ENCODE data around the gene ANKRD40CL. TPM values are rescaled to one million over a fixed set of nuclear protein-coding genes. Genes with fewer than 3 reads are reported as not detected.

Gene ANKRD40CL
- total RNA-seq, 1 experiment from 2014 or later, result not detected

GRCh38 chr17:50803676-50804075 is 36.4 kb upstream of the ANKRD40CL start:
- no peak for DNase-seq (ENCODE audit: low spot score)
- H3K4me1 Mint-ChIP-seq, result peaks cover 7% of the 10 kb centered on the region
- TF ChIP-seq, protein P1, sequence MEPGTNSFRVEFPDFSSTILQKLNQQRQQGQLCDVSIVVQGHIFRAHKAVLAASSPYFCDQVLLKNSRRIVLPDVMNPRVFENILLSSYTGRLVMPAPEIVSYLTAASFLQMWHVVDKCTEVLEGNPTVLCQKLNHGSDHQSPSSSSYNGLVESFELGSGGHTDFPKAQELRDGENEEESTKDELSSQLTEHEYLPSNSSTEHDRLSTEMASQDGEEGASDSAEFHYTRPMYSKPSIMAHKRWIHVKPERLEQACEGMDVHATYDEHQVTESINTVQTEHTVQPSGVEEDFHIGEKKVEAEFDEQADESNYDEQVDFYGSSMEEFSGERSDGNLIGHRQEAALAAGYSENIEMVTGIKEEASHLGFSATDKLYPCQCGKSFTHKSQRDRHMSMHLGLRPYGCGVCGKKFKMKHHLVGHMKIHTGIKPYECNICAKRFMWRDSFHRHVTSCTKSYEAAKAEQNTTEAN (CRISPR knock-in tag; IDR thresholded peaks at IDR 0.05), result no peak
- TF ChIP-seq OVOL2 (CRISPR knock-in tag; IDR thresholded peaks at IDR 0.05; ENCODE audit: borderline replicate concordance) (no peak), ZNF281 (CRISPR knock-in tag; IDR thresholded peaks at IDR 0.05) (no peak), RELA (CRISPR knock-in tag; IDR thresholded peaks at IDR 0.05; ENCODE audit: borderline replicate concordance) (no peak), JUN (CRISPR knock-in tag; IDR thresholded peaks at IDR 0.05) (no peak), ZNF232 (CRISPR knock-in tag; IDR thresholded peaks at IDR 0.05) (no peak), ZNF263 (CRISPR knock-in tag; IDR thresholded peaks at IDR 0.05; ENCODE audit: low read depth) (no peak), SOX15 (CRISPR knock-in tag; IDR thresholded peaks at IDR 0.05) (no peak), USF1 (CRISPR knock-in tag; IDR thresholded peaks at IDR 0.05) (no peak), NFE2L1 (CRISPR knock-in tag; IDR thresholded peaks at IDR 0.05) (no peak)
- H3K9me3 Mint-ChIP-seq, result no peaks in the 10 kb centered on the region
- no peaks in the 10 kb centered on the region for H3K27me3 Mint-ChIP-seq (ENCODE audit: low read depth)
- POLR2A ChIA-PET, result no interaction called here
- CTCF ChIA-PET, result interaction anchor here (0.9 to 2.1 kb wide), 3 partner anchors 20 to 127 kb away, joined by 4 to 28 read pairs (median 4); no protein-coding TSS in a partner anchor
- ATAC-seq, result no peak
- no peaks in the 10 kb centered on the region for H3K36me3 Mint-ChIP-seq
- H3K27ac Mint-ChIP-seq, result no peak overlapping the region; the same call in 1 of the 2 replicates
- H3K4me3 Mint-ChIP-seq, result no peak overlapping the region

DNA sequence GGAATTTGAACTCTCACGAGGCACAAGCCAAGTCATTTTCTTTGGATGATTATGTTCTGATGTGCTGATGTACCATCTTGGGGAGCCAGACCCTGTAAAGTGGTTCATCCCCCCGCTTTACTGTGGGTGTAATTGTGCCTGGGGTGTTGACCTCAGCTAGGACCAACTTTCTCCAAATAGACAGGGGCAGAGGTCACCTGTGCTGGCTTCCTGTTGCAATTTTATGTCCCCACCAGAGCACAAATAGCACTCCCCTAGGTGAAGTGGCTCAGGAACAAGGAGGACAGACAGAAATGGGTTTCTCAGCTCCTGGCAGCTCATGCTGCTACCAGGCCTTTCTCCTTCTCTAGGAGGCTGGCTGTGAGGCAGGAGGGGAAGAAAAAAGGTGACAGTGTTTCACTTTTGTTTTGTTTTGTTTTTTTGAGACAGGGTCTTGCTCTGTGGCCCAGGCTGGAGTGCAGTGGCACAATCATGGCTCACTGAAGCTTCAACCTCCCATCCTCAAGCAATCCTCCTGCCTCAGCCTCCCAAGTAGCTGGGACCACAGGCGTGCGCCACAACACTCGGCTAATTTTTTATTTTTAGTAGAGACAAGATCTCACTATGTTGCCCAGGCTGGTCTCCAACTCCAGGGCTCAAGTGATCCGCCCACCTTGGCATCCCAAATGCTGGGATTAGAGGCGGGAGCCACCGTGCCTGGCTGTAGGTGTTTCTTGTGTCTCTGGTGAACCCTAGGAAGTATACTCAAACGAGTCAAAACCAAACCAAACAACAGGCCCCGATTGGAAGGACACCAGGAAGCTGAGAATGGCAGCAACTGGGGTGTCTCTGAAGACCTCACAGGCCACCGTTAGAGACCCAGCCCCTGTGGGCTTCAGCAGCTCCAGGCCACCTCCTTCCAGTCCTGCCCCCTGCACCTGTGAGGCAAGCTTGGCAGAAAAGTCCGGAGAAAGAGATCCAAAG is 35.6 kb upstream of the ANKRD40CL start:
- CTCF ChIA-PET, result interaction anchor here (0.5 to 2.2 kb wide), 5 partner anchors 20 to 154 kb away, joined by 3 to 28 read pairs (median 4); no protein-coding TSS in a partner anchor
- no peak overlapping the region for H3K4me3 Mint-ChIP-seq
- peaks cover 12% of the 10 kb centered on the region for H3K4me1 Mint-ChIP-seq
- no peaks in the 10 kb centered on the region for H3K27me3 Mint-ChIP-seq (ENCODE audit: low read depth)
- ATAC-seq (no peak), DNase-seq (ENCODE audit: low spot score) (no peak)
- no peak overlapping the region for H3K27ac Mint-ChIP-seq
- H3K9me3 Mint-ChIP-seq, result no peaks in the 10 kb centered on the region
- TF ChIP-seq ZNF121 (CRISPR knock-in tag; IDR thresholded peaks at IDR 0.05), result peak; percentile 56; the same call in 1 of the 2 replicates
- TF ChIP-seq SMAD3 (CRISPR knock-in tag; IDR thresholded peaks at IDR 0.05; ENCODE audit: borderline replicate concordance), result no peak
- no peak for TF ChIP-seq NFE2L1 (CRISPR knock-in tag; IDR thresholded peaks at IDR 0.05)
- POLR2A ChIA-PET, result interaction anchor here (0.5 kb wide), 1 partner anchor 134 kb away, joined by 4 read pairs; no protein-coding TSS in a partner anchor
- no peaks in the 10 kb centered on the region for H3K36me3 Mint-ChIP-seq

DNA sequence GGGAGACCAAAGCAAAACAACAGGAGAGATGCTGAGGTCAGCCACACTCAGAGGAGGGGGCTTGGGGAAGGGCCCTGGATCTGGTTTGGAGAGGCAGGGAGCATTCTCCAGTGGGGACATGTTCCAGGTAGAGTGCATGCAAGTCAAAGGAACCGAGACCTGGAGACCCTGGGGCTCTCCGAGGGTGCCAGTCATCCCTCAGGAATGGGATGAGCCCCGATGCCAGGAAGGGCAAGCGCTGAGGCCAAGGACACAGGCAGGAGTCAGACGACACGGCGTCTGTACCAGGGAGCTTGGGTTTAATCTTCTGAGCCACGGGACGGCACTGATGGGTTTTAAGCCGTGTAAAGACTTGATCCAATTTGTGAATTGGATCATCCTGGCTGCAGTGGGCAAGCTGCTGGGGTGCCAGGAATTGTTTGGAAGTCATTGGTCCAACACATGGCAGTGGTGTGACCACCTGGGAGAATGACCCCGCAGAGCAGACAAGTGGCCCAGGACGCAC is 32.9 kb upstream of the ANKRD40CL start:
- POLR2A ChIA-PET, result no interaction called here
- Mint-ChIP-seq H3K27ac (no peak overlapping the region), H3K4me3 (no peak overlapping the region), H3K27me3 (ENCODE audit: low read depth) (no peaks in the 10 kb centered on the region), H3K9me3 (no peaks in the 10 kb centered on the region), H3K36me3 (no peaks in the 10 kb centered on the region), H3K4me1 (peaks cover 18% of the 10 kb centered on the region)
- ATAC-seq (no peak), DNase-seq (ENCODE audit: low spot score) (no peak)
- CTCF ChIA-PET, result interaction anchor here (1.0 to 2.2 kb wide), 2 partner anchors 17 to 42 kb away, joined by 6 to 7 read pairs; no protein-coding TSS in a partner anchor
- TF ChIP-seq ESRRA (CRISPR knock-in tag; IDR thresholded peaks at IDR 0.05; ENCODE audit: borderline replicate concordance) (no peak), ZNF317 (CRISPR knock-in tag; IDR thresholded peaks at IDR 0.05; ENCODE audit: borderline replicate concordance, low read depth) (no peak), KAT7 (CRISPR knock-in tag; IDR thresholded peaks at IDR 0.05; ENCODE audit: borderline replicate concordance) (no peak), OVOL2 (CRISPR knock-in tag; IDR thresholded peaks at IDR 0.05; ENCODE audit: borderline replicate concordance) (no peak), NFYB (CRISPR knock-in tag; conservative IDR thresholded peaks at IDR 0.05; ENCODE audit: low read depth) (no peak), ZNF671 (CRISPR knock-in tag; IDR thresholded peaks at IDR 0.05) (no peak), ZNF121 (CRISPR knock-in tag; IDR thresholded peaks at IDR 0.05) (no peak)
- TF ChIP-seq, protein P2, sequence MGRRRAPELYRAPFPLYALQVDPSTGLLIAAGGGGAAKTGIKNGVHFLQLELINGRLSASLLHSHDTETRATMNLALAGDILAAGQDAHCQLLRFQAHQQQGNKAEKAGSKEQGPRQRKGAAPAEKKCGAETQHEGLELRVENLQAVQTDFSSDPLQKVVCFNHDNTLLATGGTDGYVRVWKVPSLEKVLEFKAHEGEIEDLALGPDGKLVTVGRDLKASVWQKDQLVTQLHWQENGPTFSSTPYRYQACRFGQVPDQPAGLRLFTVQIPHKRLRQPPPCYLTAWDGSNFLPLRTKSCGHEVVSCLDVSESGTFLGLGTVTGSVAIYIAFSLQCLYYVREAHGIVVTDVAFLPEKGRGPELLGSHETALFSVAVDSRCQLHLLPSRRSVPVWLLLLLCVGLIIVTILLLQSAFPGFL (CRISPR knock-in tag; IDR thresholded peaks at IDR 0.05; ENCODE audit: borderline replicate concordance), result no peak
- TF ChIP-seq, protein P3, sequence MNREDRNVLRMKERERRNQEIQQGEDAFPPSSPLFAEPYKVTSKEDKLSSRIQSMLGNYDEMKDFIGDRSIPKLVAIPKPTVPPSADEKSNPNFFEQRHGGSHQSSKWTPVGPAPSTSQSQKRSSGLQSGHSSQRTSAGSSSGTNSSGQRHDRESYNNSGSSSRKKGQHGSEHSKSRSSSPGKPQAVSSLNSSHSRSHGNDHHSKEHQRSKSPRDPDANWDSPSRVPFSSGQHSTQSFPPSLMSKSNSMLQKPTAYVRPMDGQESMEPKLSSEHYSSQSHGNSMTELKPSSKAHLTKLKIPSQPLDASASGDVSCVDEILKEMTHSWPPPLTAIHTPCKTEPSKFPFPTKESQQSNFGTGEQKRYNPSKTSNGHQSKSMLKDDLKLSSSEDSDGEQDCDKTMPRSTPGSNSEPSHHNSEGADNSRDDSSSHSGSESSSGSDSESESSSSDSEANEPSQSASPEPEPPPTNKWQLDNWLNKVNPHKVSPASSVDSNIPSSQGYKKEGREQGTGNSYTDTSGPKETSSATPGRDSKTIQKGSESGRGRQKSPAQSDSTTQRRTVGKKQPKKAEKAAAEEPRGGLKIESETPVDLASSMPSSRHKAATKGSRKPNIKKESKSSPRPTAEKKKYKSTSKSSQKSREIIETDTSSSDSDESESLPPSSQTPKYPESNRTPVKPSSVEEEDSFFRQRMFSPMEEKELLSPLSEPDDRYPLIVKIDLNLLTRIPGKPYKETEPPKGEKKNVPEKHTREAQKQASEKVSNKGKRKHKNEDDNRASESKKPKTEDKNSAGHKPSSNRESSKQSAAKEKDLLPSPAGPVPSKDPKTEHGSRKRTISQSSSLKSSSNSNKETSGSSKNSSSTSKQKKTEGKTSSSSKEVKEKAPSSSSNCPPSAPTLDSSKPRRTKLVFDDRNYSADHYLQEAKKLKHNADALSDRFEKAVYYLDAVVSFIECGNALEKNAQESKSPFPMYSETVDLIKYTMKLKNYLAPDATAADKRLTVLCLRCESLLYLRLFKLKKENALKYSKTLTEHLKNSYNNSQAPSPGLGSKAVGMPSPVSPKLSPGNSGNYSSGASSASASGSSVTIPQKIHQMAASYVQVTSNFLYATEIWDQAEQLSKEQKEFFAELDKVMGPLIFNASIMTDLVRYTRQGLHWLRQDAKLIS (CRISPR knock-in tag; IDR thresholded peaks at IDR 0.05; ENCODE audit: borderline replicate concordance), result no peak
